ENCODE measurements around the gene DPP10. TPM values are rescaled to one million over a fixed set of nuclear protein-coding genes. Genes with fewer than 3 reads are reported as not detected.

The DPP10 gene
- total RNA-seq, 4 donors from 2014 or later, result 3.3 to 6.6 (median 4.7) TPM

DNA sequence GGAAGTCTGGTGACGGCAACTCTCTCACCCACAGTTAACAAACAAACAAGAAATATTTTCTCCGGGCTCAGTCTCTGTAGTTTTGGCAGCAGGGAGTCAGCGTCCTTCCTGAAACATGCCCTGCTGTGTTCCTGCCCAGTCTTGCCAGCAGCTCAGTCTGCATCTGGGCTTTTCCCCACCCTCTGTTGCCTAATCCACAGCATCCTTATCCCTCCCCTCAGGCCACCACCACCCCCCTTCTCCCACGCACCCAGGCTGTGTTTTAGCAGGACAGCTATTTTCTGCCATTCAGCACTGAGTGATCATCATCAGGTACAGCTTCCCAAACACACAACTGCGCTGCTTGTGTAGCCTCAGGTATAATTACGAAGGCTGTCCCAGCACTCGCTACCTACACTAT lies 168.2 kb downstream of the DPP10 start:
- H3K36me3 ChIP-seq, result no peaks in the 10 kb centered on the region
- H3K27me3 ChIP-seq, result no peaks in the 10 kb centered on the region
- no peak for DNase-seq (ENCODE audit: extremely low spot score)
- intact Hi-C loops (cut with DNase I), result no loop called here
- H3K4me3 ChIP-seq, result no peak overlapping the region
- H3K4me1 ChIP-seq, result no peaks in the 10 kb centered on the region
- 41% methylated on average over 7 of the region's 7 CpGs for WGBS
- no peak overlapping the region for H3K27ac ChIP-seq (replicated peaks in 1 of 4)
- no peak for TF ChIP-seq CTCF (IDR thresholded peaks at IDR 0.05)
- TF ChIP-seq POLR2A (IDR thresholded peaks at IDR 0.05; ENCODE audit: low read depth), result no peak
- TF ChIP-seq POLR2AphosphoS5 (IDR thresholded peaks at IDR 0.05), result no peak
- TF ChIP-seq EP300 (IDR thresholded peaks at IDR 0.05), result no peak
- no peaks in the 10 kb centered on the region for H3K9me3 ChIP-seq

DNA sequence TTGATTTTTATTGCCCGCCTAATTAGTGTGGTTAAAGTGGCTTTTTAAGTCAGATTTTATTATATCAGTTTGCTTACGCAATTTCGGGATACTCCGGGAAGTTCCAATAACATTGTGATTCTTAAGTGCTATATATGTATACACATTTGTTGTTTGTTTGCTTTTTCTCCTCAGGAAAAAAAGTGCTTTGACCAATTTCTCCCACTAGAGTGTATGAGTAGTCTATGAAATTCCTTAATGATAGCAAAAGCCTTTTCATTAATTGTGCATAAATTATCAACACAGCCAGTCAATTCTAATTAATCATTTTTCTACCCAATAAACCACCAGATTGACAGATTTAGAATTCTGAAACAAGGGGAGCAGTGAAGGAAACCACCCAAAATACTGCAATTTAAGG lies 172.2 kb downstream of the DPP10 start:
- TF ChIP-seq EP300 (IDR thresholded peaks at IDR 0.05) (no peak), POLR2A (IDR thresholded peaks at IDR 0.05; ENCODE audit: low read depth) (no peak), CTCF (IDR thresholded peaks at IDR 0.05) (no peak), POLR2AphosphoS5 (IDR thresholded peaks at IDR 0.05) (no peak)
- H3K27me3 ChIP-seq, result no peaks in the 10 kb centered on the region
- no peak overlapping the region for H3K27ac ChIP-seq (replicated peaks in 1 of 4)
- H3K9me3 ChIP-seq, result no peaks in the 10 kb centered on the region
- H3K36me3 ChIP-seq, result no peaks in the 10 kb centered on the region
- WGBS, result 85% methylated on average over 4 of the region's 4 CpGs
- intact Hi-C loops (cut with DNase I), result no loop called here
- H3K4me3 ChIP-seq, result no peak overlapping the region
- DNase-seq (ENCODE audit: extremely low spot score), result no peak
- H3K4me1 ChIP-seq, result no peaks in the 10 kb centered on the region

GRCh38 chr2:114628481-114628880 lies 186.0 kb downstream of the DPP10 start:
- no peak for TF ChIP-seq EP300 (IDR thresholded peaks at IDR 0.05)
- intact Hi-C loops (cut with DNase I), result no loop called here
- 68% methylated on average over 7 of the region's 7 CpGs for WGBS
- H3K9me3 ChIP-seq, result no peaks in the 10 kb centered on the region
- no peaks in the 10 kb centered on the region for H3K27me3 ChIP-seq
- H3K4me3 ChIP-seq, result no peak overlapping the region
- no peaks in the 10 kb centered on the region for H3K4me1 ChIP-seq
- no peak overlapping the region for H3K27ac ChIP-seq (replicated peaks in 1 of 4)
- H3K36me3 ChIP-seq, result no peaks in the 10 kb centered on the region
- DNase-seq (ENCODE audit: extremely low spot score), result no peak

- 58% methylated on average over 6 of the region's 6 CpGs for WGBS
- Histone ChIP-seq H3K9me3 (no peaks in the 10 kb centered on the region), H3K4me3 (no peak overlapping the region), H3K4me1 (no peaks in the 10 kb centered on the region), H3K27me3 (no peaks in the 10 kb centered on the region), H3K27ac (replicated peaks in 1 of 4) (no peak overlapping the region), H3K36me3 (no peaks in the 10 kb centered on the region)
- no peak for DNase-seq (ENCODE audit: extremely low spot score)
- intact Hi-C loops (cut with DNase I), result no loop called here
- no peak for TF ChIP-seq CTCF (IDR thresholded peaks at IDR 0.05)
- no peak for TF ChIP-seq EP300 (IDR thresholded peaks at IDR 0.05)
- no peak for TF ChIP-seq POLR2AphosphoS5 (IDR thresholded peaks at IDR 0.05)
- TF ChIP-seq POLR2A (IDR thresholded peaks at IDR 0.05; ENCODE audit: low read depth), result no peak
Observed at GRCh38 chr2:114631146-114631545, 188.7 kb downstream of the DPP10 start.

DNA sequence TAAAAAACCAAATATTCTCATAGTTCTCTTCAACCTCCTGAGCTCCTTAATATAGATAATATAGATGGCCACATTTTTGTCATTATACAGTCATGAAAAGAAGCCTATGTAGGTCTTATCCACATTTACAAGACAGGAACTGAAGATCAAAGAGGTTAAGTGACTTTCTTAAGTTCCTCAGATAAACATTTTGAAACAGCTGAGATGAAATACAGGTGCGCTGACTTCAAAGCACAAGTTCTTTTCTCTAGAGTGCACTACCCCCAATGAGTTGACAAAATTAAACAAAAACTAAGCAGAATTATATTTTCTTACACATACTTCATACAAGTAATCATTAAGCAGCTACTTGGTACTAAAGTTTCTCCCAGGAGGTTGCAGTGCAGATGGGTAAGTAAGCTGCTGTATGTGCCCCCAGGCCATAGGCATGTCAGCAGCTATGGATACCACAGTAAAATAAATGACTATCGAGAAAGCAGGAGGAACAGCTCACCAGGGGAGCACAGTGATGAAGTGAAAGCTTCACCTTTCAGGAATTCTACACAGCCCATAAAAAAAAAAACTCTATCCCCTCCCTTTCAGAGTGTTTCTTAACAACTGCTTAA lies 199.8 kb downstream of the DPP10 start:
- no peak overlapping the region for H3K27ac ChIP-seq (replicated peaks in 1 of 4)
- H3K9me3 ChIP-seq, result no peaks in the 10 kb centered on the region
- 34% methylated on average over 2 of the region's 2 CpGs for WGBS
- H3K36me3 ChIP-seq, result no peaks in the 10 kb centered on the region
- H3K27me3 ChIP-seq, result no peaks in the 10 kb centered on the region
- no peak for DNase-seq (ENCODE audit: extremely low spot score)
- intact Hi-C loops (cut with DNase I), result no loop called here
- TF ChIP-seq CTCF (IDR thresholded peaks at IDR 0.05) (no peak), POLR2A (IDR thresholded peaks at IDR 0.05; ENCODE audit: low read depth) (no peak), POLR2AphosphoS5 (IDR thresholded peaks at IDR 0.05) (no peak), EP300 (IDR thresholded peaks at IDR 0.05) (no peak)
- no peak overlapping the region for H3K4me3 ChIP-seq
- H3K4me1 ChIP-seq, result no peaks in the 10 kb centered on the region

Measured in esophagus muscularis mucosa (tissue), 4 donors.